Endothelial cell of umbilical vein (primary cell): ENCODE results near the gene C12orf60. TPM values are rescaled to one million over a fixed set of nuclear protein-coding genes. Genes with fewer than 3 reads are reported as not detected.

Experiments
- BruUV-seq: library from RNA; stranded (reverse); fragments of 400-500 nt; replicated peaks from 2 replicates; lab custom pipeline; 2021; lab: Mats Ljungman, UMichigan
- CTCF ChIA-PET: fragments of 300-600, 350-600 bp; sonication (Branson Sonifier 250); formaldehyde crosslinking; loops from one replicate; lab custom pipeline; 2021; ENCODE audit warnings: antibody characterized with exemption, inconsistent platforms; lab: Charles Lee
- POLR2A ChIA-PET: fragments of 300-600, 350-600 bp; sonication (Branson Sonifier 250); formaldehyde crosslinking; loops from one replicate; lab custom pipeline; 2021; ENCODE audit warnings: antibody characterized with exemption, inconsistent platforms; lab: Charles Lee
- DNase-seq: peaks from one replicate; pipeline ENCODE4 v3.0.0-alpha.2; 2011; ENCODE audit warnings: low read depth, low spot score
- FAIRE-seq: peaks from 2 replicates; lab custom pipeline; 2011; peaks lifted over from hg19 to GRCh38; lab: Jason Lieb, UNC
- H2AFZ ChIP-seq: 2 replicates; pipeline ENCODE4 v1.6.0; 2012; ENCODE audit warnings: low read depth, low read length, control low read depth, inconsistent platforms
- H3K27ac ChIP-seq: 2 replicates; pipeline ENCODE4 v1.5.1; 2011; ENCODE audit warnings: low read depth, mild to moderate bottlenecking, control low read depth, low read length, moderate library complexity; ENCODE audit not compliant: insufficient read depth
- H3K27me3 ChIP-seq, 2 experiments: 2 replicates each; pipeline versions ENCODE4 v1.6.0 to v1.6.1; 2011; ENCODE audit warnings: low read length in 2 of 2, mixed read lengths in 1 of 2; ENCODE audit not compliant: control insufficient read depth in 2 of 2, insufficient read depth in 2 of 2
- H3K36me3 ChIP-seq, 2 experiments: 2 replicates in 1 of 2; 3 replicates in 1 of 2; pipeline ENCODE4 v1.5.1; 2011; ENCODE audit warnings: low read length in 2 of 2, mild to moderate bottlenecking in 1 of 2, moderate library complexity in 1 of 2; ENCODE audit not compliant: control insufficient read depth in 2 of 2, insufficient read depth in 2 of 2; ENCODE audit errors: extremely low read depth in 1 of 2
- H3K4me1 ChIP-seq: 3 replicates; pipeline ENCODE4 v1.5.1; 2011; ENCODE audit warnings: mild to moderate bottlenecking, low read length; ENCODE audit not compliant: control insufficient read depth, insufficient read depth; ENCODE audit errors: extremely low read depth
- H3K4me2 ChIP-seq: 2 replicates; pipeline ENCODE4 v1.6.1; 2011; ENCODE audit warnings: low read length, control low read depth, mixed read lengths; ENCODE audit not compliant: insufficient read depth
- H3K4me3 ChIP-seq, 3 experiments: fragments of 200-600 bp in 1 of 3; sonication (generic), shearing (Covaris generic) in 1 of 3; replicated peaks in 1 of 3; 2 replicates each; pipeline ENCODE4 v1.5.1; 2011 to 2016; ENCODE audit warnings: control low read depth in 3 of 3, low read length in 3 of 3, mild to moderate bottlenecking in 2 of 3, inconsistent platforms in 1 of 3, low read depth in 1 of 3, moderate library complexity in 1 of 3; ENCODE audit not compliant: insufficient read depth in 1 of 3
- H3K79me2 ChIP-seq: 2 replicates; pipeline ENCODE4 v1.6.0; 2012; ENCODE audit warnings: low read length, inconsistent platforms; ENCODE audit not compliant: control insufficient read depth, insufficient read depth
- H3K9ac ChIP-seq: replicated peaks from 2 replicates; pipeline ENCODE3; 2011; ENCODE audit warnings: low read length, control low read depth; ENCODE audit not compliant: insufficient read depth; ENCODE audit errors: extremely low read depth
- H3K9me1 ChIP-seq: replicated peaks from 3 replicates; pipeline ENCODE4 v1.6.0; 2011; ENCODE audit warnings: mild to moderate bottlenecking, low read length; ENCODE audit not compliant: control insufficient read depth, insufficient read depth; ENCODE audit errors: extremely low read depth
- H3K9me3 ChIP-seq: replicated peaks from 2 replicates; pipeline ENCODE4 v1.5.1; 2012; ENCODE audit warnings: low read length, inconsistent platforms; ENCODE audit not compliant: control insufficient read depth, insufficient read depth
- H4K20me1 ChIP-seq: replicated peaks from 2 replicates; pipeline ENCODE3; 2011; ENCODE audit warnings: mild to moderate bottlenecking, low read length; ENCODE audit not compliant: control insufficient read depth, insufficient read depth; ENCODE audit errors: extremely low read depth
- EZH2 ChIP-seq: IDR thresholded peaks from 2 replicates; pipeline ENCODE4 v1.6.1; 2012; ENCODE audit warnings: borderline replicate concordance, low read depth, mild to moderate bottlenecking, moderate library complexity, low read length, inconsistent platforms; ENCODE audit not compliant: severe bottlenecking
- FOS ChIP-seq: IDR thresholded peaks from 2 replicates; pipeline ENCODE4 v1.6.1; 2011; ENCODE audit warnings: mild to moderate bottlenecking, low read length, moderate library complexity, borderline replicate concordance; ENCODE audit not compliant: insufficient read depth
- GATA2 ChIP-seq: IDR thresholded peaks from 2 replicates; pipeline ENCODE4 v1.7.0; 2011; ENCODE audit warnings: low read depth, mild to moderate bottlenecking, moderate library complexity, mixed read lengths, low read length; ENCODE audit not compliant: insufficient read length, insufficient read depth
- JUN ChIP-seq: IDR thresholded peaks from 2 replicates; pipeline ENCODE4 v1.6.1; 2011; ENCODE audit warnings: borderline replicate concordance, low read depth; ENCODE audit not compliant: insufficient read length, insufficient read depth
- MYC ChIP-seq: IDR thresholded peaks from one replicate; pipeline ENCODE4 v1.6.1; 2011; ENCODE audit warnings: mild to moderate bottlenecking, low read depth, low read length
- POLR2A ChIP-seq: IDR thresholded peaks from 2 replicates; pipeline ENCODE4 v1.6.1; 2012; ENCODE audit warnings: low read depth, mild to moderate bottlenecking, control low read depth, low read length
- POLR2AphosphoS5 ChIP-seq: IDR thresholded peaks from 2 replicates; pipeline ENCODE4 v1.6.1; 2012; ENCODE audit warnings: low read depth, mild to moderate bottlenecking, control low read depth, low read length, moderate library complexity; ENCODE audit not compliant: insufficient read depth
- dilution Hi-C: fragments of 300-500 bp; cut with MboI; formaldehyde crosslinking; loops from one replicate; pipeline ENCODE4 v1.15.0; 2019; ENCODE audit warnings: low sequenced_read_pairs; ENCODE audit not compliant: extremely low pct_ligation_motif_present
- intact Hi-C: fragments of 100-400 bp; cut with micrococcal nuclease; formaldehyde crosslinking; loops from one replicate; pipeline ENCODE4 v1.10.0; 2022
- polyA plus RNA-seq, 4 experiments: library from polyadenylated mRNA; depleted of rRNA in 3 of 4; stranded (reverse) in 3 of 4; unstranded in 1 of 4; fragments of >200 nt; gene quantifications; 2 replicates each; pipeline versions ENCODE4 v1.2.1 to v1.2.3, GENCODE V29; 2011 to 2012; ENCODE audit warnings: missing spikeins in 1 of 4
- total RNA-seq: library from RNA; stranded (reverse); gene quantifications from 2 replicates; pipeline ENCODE4 v1.2.3, GENCODE V29; 2021
- TF ChIP-seq, protein P1 (sequence below): IDR thresholded peaks from 2 replicates; pipeline ENCODE4 v1.6.1; 2011; ENCODE audit not compliant: insufficient read depth, insufficient read length
- TF ChIP-seq, protein P2 (sequence below), 2 donors: IDR thresholded peaks; 1 replicate in 1 of 2; 2 replicates in 1 of 2; pipeline ENCODE4 v1.5.1; 2011; ENCODE audit warnings: low read length in 2 of 2, mild to moderate bottlenecking in 2 of 2, moderate library complexity in 2 of 2, control low read depth in 1 of 2, inconsistent platforms in 1 of 2, low read depth in 1 of 2; ENCODE audit not compliant: insufficient read depth in 1 of 2; ENCODE audit errors: extremely low read depth in 1 of 2

Gene C12orf60
- total and polyA plus RNA-seq, 2 donors (not counting 3 experiments of a cell fraction or from before 2014, with no cell fraction given) = 0.52 to 1.3 TPM

DNA sequence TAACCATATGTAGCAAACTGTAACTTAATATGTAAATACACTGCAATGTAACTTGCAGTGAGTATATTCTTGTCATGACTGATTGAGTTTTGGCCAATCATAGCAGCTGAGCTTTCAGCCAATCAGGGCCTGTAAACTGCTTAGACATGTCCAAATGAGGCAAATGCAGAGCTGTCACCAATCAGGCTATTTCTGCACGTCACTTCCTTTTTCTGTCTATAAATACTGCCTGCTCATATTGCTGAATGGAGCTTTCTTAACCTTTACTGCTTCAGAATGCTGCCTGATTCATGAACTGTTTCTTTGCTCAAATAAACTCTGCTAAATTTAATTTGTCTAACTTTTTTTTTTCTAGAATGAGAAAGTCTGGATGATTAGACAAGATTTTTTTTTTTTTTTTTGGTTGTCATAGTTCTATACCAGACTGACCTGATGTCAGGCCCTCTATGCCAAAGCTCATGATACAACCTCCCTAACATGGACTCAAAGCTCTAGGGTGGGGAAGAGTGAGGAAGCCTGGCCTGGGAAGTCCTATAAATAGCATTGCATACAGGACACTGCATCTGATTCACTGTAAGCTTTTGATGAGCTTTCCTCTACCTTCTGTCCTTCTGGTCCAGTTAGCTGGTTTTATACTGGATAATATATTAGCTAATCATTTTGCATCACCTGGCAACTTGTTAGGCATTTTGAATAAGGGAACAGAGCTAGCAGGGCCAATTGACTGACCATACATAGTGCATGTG is 70.1 kb downstream of the C12orf60 start:
- H4K20me1 ChIP-seq = no peaks in the 10 kb centered on the region
- H3K9me3 ChIP-seq = no peaks in the 10 kb centered on the region
- DNase-seq (no peak), FAIRE-seq (no peak)
- ChIA-PET POLR2A (interaction anchor here (0.7 kb wide), 1 partner anchor 9 kb away, joined by 3 read pairs; no protein-coding TSS in a partner anchor), CTCF (interaction anchor here (0.7 to 1.9 kb wide), 6 partner anchors 9 to 27 kb away, joined by 3 to 8 read pairs (median 4); no protein-coding TSS in a partner anchor)
- no peak overlapping the region for H3K4me2 ChIP-seq
- no peaks in the 10 kb centered on the region for H3K9me1 ChIP-seq
- TF ChIP-seq POLR2AphosphoS5 (no peak), GATA2 (no peak), EZH2 (no peak), FOS (no peak), JUN (no peak), MYC (no peak), POLR2A (no peak)
- TF ChIP-seq, protein P1, sequence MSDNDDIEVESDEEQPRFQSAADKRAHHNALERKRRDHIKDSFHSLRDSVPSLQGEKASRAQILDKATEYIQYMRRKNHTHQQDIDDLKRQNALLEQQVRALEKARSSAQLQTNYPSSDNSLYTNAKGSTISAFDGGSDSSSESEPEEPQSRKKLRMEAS = no peak
- TF ChIP-seq, protein P2, sequence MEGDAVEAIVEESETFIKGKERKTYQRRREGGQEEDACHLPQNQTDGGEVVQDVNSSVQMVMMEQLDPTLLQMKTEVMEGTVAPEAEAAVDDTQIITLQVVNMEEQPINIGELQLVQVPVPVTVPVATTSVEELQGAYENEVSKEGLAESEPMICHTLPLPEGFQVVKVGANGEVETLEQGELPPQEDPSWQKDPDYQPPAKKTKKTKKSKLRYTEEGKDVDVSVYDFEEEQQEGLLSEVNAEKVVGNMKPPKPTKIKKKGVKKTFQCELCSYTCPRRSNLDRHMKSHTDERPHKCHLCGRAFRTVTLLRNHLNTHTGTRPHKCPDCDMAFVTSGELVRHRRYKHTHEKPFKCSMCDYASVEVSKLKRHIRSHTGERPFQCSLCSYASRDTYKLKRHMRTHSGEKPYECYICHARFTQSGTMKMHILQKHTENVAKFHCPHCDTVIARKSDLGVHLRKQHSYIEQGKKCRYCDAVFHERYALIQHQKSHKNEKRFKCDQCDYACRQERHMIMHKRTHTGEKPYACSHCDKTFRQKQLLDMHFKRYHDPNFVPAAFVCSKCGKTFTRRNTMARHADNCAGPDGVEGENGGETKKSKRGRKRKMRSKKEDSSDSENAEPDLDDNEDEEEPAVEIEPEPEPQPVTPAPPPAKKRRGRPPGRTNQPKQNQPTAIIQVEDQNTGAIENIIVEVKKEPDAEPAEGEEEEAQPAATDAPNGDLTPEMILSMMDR (IDR thresholded peaks at IDR 0.05; ENCODE audit: extremely low read depth in 1 of 2, insufficient read depth in 1 of 2, low read depth in 1 of 2, low read length in 2 of 2) = no peak
- no peak overlapping the region for H3K9ac ChIP-seq
- intact Hi-C loops (no loop called here), dilution Hi-C loops (no loop called here)
- H3K27me3 ChIP-seq = no peaks in the 10 kb centered on the region
- no peaks in the 10 kb centered on the region for H3K4me1 ChIP-seq
- H2AFZ ChIP-seq = no peak overlapping the region
- H3K4me3 ChIP-seq = no peak overlapping the region
- BruUV-seq = no TSS peak
- H3K79me2 ChIP-seq = no peaks in the 10 kb centered on the region
- no peak overlapping the region for H3K27ac ChIP-seq
- no peaks in the 10 kb centered on the region for H3K36me3 ChIP-seq

Other genes with a start within 250 kb of the C12orf60 start
- gene PLBD1, start 235.8 kb upstream of the C12orf60 start, total RNA-seq = 0.14 TPM in 1 of 2 replicates, not detected in the other
- gene PLBD1, start 235.8 kb upstream of the C12orf60 start, polyA plus RNA-seq = 0.04 and 0.10 TPM in 2 replicates
- not detected in 2 replicates for gene GUCY2C, start 107.1 kb upstream of the C12orf60 start, total RNA-seq
- gene GUCY2C, start 107.1 kb upstream of the C12orf60 start, polyA plus RNA-seq = not detected in 2 replicates
- gene WBP11, start 192 bp upstream of the C12orf60 start, total RNA-seq = 70.5 and 77.1 TPM in 2 replicates
- 10.6 and 11.4 TPM in 2 replicates for gene WBP11, start 192 bp upstream of the C12orf60 start, polyA plus RNA-seq
- gene SMCO3, start 10.5 kb downstream of the C12orf60 start, total RNA-seq = 0.25 and 0.35 TPM in 2 replicates
- gene SMCO3, start 10.5 kb downstream of the C12orf60 start, polyA plus RNA-seq = 0.33 and 0.37 TPM in 2 replicates
- gene ART4, start 39.9 kb downstream of the C12orf60 start, total RNA-seq = 7.8 and 12.5 TPM in 2 replicates
- gene ART4, start 39.9 kb downstream of the C12orf60 start, polyA plus RNA-seq = 54.7 and 59.6 TPM in 2 replicates
- gene MGP, start 82.2 kb downstream of the C12orf60 start, total RNA-seq = 284 and 398 TPM in 2 replicates
- gene MGP, start 82.2 kb downstream of the C12orf60 start, polyA plus RNA-seq = 479 and 538 TPM in 2 replicates
- gene ERP27, start 134.9 kb downstream of the C12orf60 start, total RNA-seq = 0.88 and 1.4 TPM in 2 replicates
- gene ERP27, start 134.9 kb downstream of the C12orf60 start, polyA plus RNA-seq = 0.67 and 0.70 TPM in 2 replicates
- 483 and 550 TPM in 2 replicates for gene ARHGDIB, start 157.9 kb downstream of the C12orf60 start, total RNA-seq
- 1,200 and 1,245 TPM in 2 replicates for gene ARHGDIB, start 157.9 kb downstream of the C12orf60 start, polyA plus RNA-seq
- gene PDE6H, start 169.4 kb downstream of the C12orf60 start, total RNA-seq = not detected in 2 replicates
- gene PDE6H, start 169.4 kb downstream of the C12orf60 start, polyA plus RNA-seq = not detected in 2 replicates